Transverse colon (tissue), 4 donors: ENCODE data around the gene IFRD1. TPM values are rescaled to one million over a fixed set of nuclear protein-coding genes. Genes with fewer than 3 reads are reported as not detected.

Experiments used
- DNase-seq: peaks from one replicate; pipeline ENCODE4 v3.0.0-alpha.2; 2019
- H3K27ac ChIP-seq, 4 donors: fragments of 200-600 bp; sonication (generic); 2 replicates each; pipeline ENCODE4 v1.5.1; 2016 to 2018; ENCODE audit warnings: inconsistent platforms in 4 of 4
- H3K27me3 ChIP-seq: fragments of 200-600 bp; sonication (generic); 2 replicates; pipeline ENCODE4 v1.5.1; 2017; ENCODE audit warnings: inconsistent platforms
- H3K36me3 ChIP-seq, 4 donors: fragments of 200-600 bp; sonication (generic); 2 replicates each; pipeline ENCODE4 v1.5.1; 2017 to 2019; ENCODE audit warnings: inconsistent platforms in 4 of 4
- H3K4me1 ChIP-seq, 4 donors: fragments of 200-600 bp; sonication (generic); 2 replicates each; pipeline ENCODE4 v1.5.1; 2017 to 2020; ENCODE audit warnings: inconsistent platforms in 4 of 4
- H3K4me3 ChIP-seq, 4 donors: fragments of 200-600 bp; sonication (generic); 1 replicate in 1 of 4; 2 replicates in 3 of 4; pipeline versions ENCODE4 v1.5.1 to v1.6.1; 2017 to 2019; ENCODE audit warnings: inconsistent platforms in 4 of 4
- H3K9me3 ChIP-seq, 2 donors: fragments of 200-600 bp; sonication (generic); 2 replicates each; pipeline ENCODE4 v1.5.1; 2017 to 2019; ENCODE audit warnings: inconsistent platforms in 2 of 2
- EP300 ChIP-seq: sonication (generic); formaldehyde crosslinking; IDR thresholded peaks from one replicate; pipeline ENCODE4 v1.6.1; 2017; ENCODE audit warnings: antibody characterized with exemption, low read depth
- POLR2A ChIP-seq: fragments of 450-650 bp; IDR thresholded peaks from one replicate; pipeline ENCODE4 v1.6.1; 2016; ENCODE audit warnings: antibody characterized with exemption, mild to moderate bottlenecking, moderate library complexity
- POLR2AphosphoS5 ChIP-seq, 3 donors: sonication (generic); formaldehyde crosslinking; IDR thresholded peaks; one replicate each; pipeline ENCODE4 v1.6.1; 2016; ENCODE audit warnings: antibody characterized with exemption in 3 of 3
- WGBS, 2 donors: methylation state at CpG; one replicate each; pipeline ENCODE4 v1.1.5; 2018; ENCODE audit warnings: low coverage in 1 of 2; 5-methylcytosine and 5-hydroxymethylcytosine counted together
- in situ Hi-C, 4 donors: fragments of 200-750 bp; cut with MboI; loops; one replicate each; pipeline versions ENCODE4 v1.15.0 to v1.15.1; 2017; ENCODE audit warnings: low sequenced_read_pairs in 3 of 4, low pct_ligation_motif_present in 1 of 4, low pct_unique_long_range_greater_than_20kb in 1 of 4
- intact Hi-C: fragments of 100-400 bp; cut with DNase I; formaldehyde crosslinking; loops from one replicate; pipeline ENCODE4 v1.15.1; 2023; ENCODE audit warnings: low total_unique reads
- total RNA-seq, 4 donors: library from RNA; depleted of rRNA; stranded (reverse); fragments of >200 nt; gene quantifications; one replicate each; pipeline ENCODE4 v1.1.0, GENCODE V29; 2016
- TF ChIP-seq, protein P1 (sequence below), 5 experiments: fragments of 200-600 bp in 3 of 5; fragments of 450-650 bp in 2 of 5; sonication (generic) in 3 of 5; IDR thresholded peaks; 1 replicate in 2 of 5; 2 replicates in 3 of 5; pipeline ENCODE4 v1.5.1; 2016 to 2017; ENCODE audit warnings: antibody characterized with exemption in 5 of 5, inconsistent platforms in 3 of 5, mild to moderate bottlenecking in 2 of 5, moderate library complexity in 1 of 5

Gene IFRD1
- total RNA-seq, 4 donors from 2014 or later: 23.3 to 92.7 (median 52.0) TPM

GRCh38 chr7:112501801-112502503 is 51.7 kb downstream of the IFRD1 start:
- in situ Hi-C loops: loop anchor here in 1 of 4 donors (25.0 kb wide), 1 partner anchor 740 kb away; no protein-coding TSS in a partner anchor
- H3K36me3 ChIP-seq: no peaks in the 10 kb centered on the region
- WGBS, 2 donors: 61 to 67% methylated on average over 6 to 7 of the region's 7 CpGs
- no peak for TF ChIP-seq POLR2A
- TF ChIP-seq, protein P1, sequence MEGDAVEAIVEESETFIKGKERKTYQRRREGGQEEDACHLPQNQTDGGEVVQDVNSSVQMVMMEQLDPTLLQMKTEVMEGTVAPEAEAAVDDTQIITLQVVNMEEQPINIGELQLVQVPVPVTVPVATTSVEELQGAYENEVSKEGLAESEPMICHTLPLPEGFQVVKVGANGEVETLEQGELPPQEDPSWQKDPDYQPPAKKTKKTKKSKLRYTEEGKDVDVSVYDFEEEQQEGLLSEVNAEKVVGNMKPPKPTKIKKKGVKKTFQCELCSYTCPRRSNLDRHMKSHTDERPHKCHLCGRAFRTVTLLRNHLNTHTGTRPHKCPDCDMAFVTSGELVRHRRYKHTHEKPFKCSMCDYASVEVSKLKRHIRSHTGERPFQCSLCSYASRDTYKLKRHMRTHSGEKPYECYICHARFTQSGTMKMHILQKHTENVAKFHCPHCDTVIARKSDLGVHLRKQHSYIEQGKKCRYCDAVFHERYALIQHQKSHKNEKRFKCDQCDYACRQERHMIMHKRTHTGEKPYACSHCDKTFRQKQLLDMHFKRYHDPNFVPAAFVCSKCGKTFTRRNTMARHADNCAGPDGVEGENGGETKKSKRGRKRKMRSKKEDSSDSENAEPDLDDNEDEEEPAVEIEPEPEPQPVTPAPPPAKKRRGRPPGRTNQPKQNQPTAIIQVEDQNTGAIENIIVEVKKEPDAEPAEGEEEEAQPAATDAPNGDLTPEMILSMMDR (IDR thresholded peaks at IDR 0.05): no peak
- no peak for TF ChIP-seq EP300
- TF ChIP-seq POLR2AphosphoS5 (IDR thresholded peaks at IDR 0.05): no peak
- intact Hi-C loops: no loop called here
- H3K9me3 ChIP-seq: no peaks in the 10 kb centered on the region
- no peak overlapping the region for H3K4me3 ChIP-seq
- peaks cover 0 to 7% (median 2%) of the 10 kb centered on the region in 4 donors for H3K4me1 ChIP-seq
- no peaks in the 10 kb centered on the region for H3K27me3 ChIP-seq
- no peak for DNase-seq
- no peak overlapping the region for H3K27ac ChIP-seq

- in situ Hi-C loops (loop anchor here in 1 of 4 donors (25.0 kb wide), 1 partner anchor 740 kb away; no protein-coding TSS in a partner anchor), intact Hi-C loops (no loop called here)
- TF ChIP-seq, protein P1 (IDR thresholded peaks at IDR 0.05): no peak
- TF ChIP-seq POLR2A (no peak), EP300 (no peak), POLR2AphosphoS5 (IDR thresholded peaks at IDR 0.05) (no peak)
- DNase-seq: no peak
- Histone ChIP-seq H3K27me3 (no peaks in the 10 kb centered on the region), H3K36me3 (no peaks in the 10 kb centered on the region), H3K9me3 (no peaks in the 10 kb centered on the region), H3K27ac (no peak overlapping the region), H3K4me3 (no peak overlapping the region), H3K4me1 (peaks cover 0 to 7% (median 2%) of the 10 kb centered on the region in 4 donors)
- WGBS, 2 donors: 85 to 100% methylated on average over 1 to 2 of the region's 2 CpGs
Observed at GRCh38 chr7:112502700-112503099, 52.4 kb downstream of the IFRD1 start.

- H3K9me3 ChIP-seq: no peaks in the 10 kb centered on the region
- no peak overlapping the region for H3K4me3 ChIP-seq
- no peaks in the 10 kb centered on the region for H3K36me3 ChIP-seq
- H3K27me3 ChIP-seq: no peaks in the 10 kb centered on the region
- WGBS, 2 donors: 73 to 84% methylated on average over 3 to 4 of the region's 4 CpGs
- in situ Hi-C loops: loop anchor here in 1 of 4 donors (25.0 kb wide), 1 partner anchor 741 kb away; no protein-coding TSS in a partner anchor
- intact Hi-C loops: no loop called here
- TF ChIP-seq POLR2AphosphoS5 (IDR thresholded peaks at IDR 0.05) (no peak), EP300 (no peak)
- TF ChIP-seq, protein P1 (IDR thresholded peaks at IDR 0.05): no peak
- H3K27ac ChIP-seq: no peak overlapping the region
- H3K4me1 ChIP-seq: peaks cover 0 to 7% (median 2%) of the 10 kb centered on the region in 4 donors
- DNase-seq: no peak
Observed at GRCh38 chr7:112503361-112503972, 53.2 kb downstream of the IFRD1 start.

- intact Hi-C loops (no loop called here), in situ Hi-C loops (loop anchor here in 1 of 4 donors (25.0 kb wide), 1 partner anchor 742 kb away; no protein-coding TSS in a partner anchor)
- 74 to 83% methylated on average over 4 to 5 of the region's 5 CpGs for WGBS, 2 donors
- DNase-seq: no peak
- no peak overlapping the region for H3K27ac ChIP-seq
- no peaks in the 10 kb centered on the region for H3K9me3 ChIP-seq
- H3K4me1 ChIP-seq: peaks cover 0 to 7% (median 2%) of the 10 kb centered on the region in 4 donors
- no peaks in the 10 kb centered on the region for H3K36me3 ChIP-seq
- TF ChIP-seq POLR2A (no peak), POLR2AphosphoS5 (IDR thresholded peaks at IDR 0.05) (no peak), EP300 (no peak)
- TF ChIP-seq, protein P1 (IDR thresholded peaks at IDR 0.05): no peak
- no peak overlapping the region for H3K4me3 ChIP-seq
- H3K27me3 ChIP-seq: no peaks in the 10 kb centered on the region
Observed at GRCh38 chr7:112504093-112504695, 53.9 kb downstream of the IFRD1 start.
